AG09319 (cell line): ENCODE data around the gene NBEAL1.
"Not testable (repeated sequence)": the region's sequence is repeated elsewhere in the genome, so short reads cannot be mapped to it uniquely, and the experiment has no call there.

Experiments
- DNase-seq: peaks from one replicate; pipeline ENCODE4 v3.0.0-alpha.2; 2010; ENCODE audit warnings: low read depth; ENCODE audit errors: extremely low read depth
- CTCF ChIP-seq: IDR thresholded peaks from 2 replicates; pipeline ENCODE4 v1.5.1; 2011; ENCODE audit warnings: low read depth, mild to moderate bottlenecking, inconsistent platforms, low read length, moderate library complexity

The NBEAL1 gene

GRCh38 chr2:203175371-203175770, 160.7 kb downstream of the NBEAL1 start:
- DNase-seq = no peak
- TF ChIP-seq CTCF = no peak

GRCh38 chr2:203177361-203177760, 162.7 kb downstream of the NBEAL1 start:
- no peak for TF ChIP-seq CTCF
- DNase-seq = no peak

- no peak for DNase-seq
- no peak for TF ChIP-seq CTCF
These were observed 171.2 kb downstream of the NBEAL1 start for GRCh38 chr2:203185864-203186263.

GRCh38 chr2:203190547-203190946, 175.9 kb downstream of the NBEAL1 start:
- not testable (repeated sequence) for DNase-seq

- not testable (repeated sequence) for DNase-seq
These were observed 176.4 kb downstream of the NBEAL1 start for GRCh38 chr2:203191026-203191425.

- DNase-seq = no peak
- no peak for TF ChIP-seq CTCF
These were observed 177.3 kb downstream of the NBEAL1 start for GRCh38 chr2:203191961-203192360.

- DNase-seq = no peak
- no peak for TF ChIP-seq CTCF
These were observed 180.8 kb downstream of the NBEAL1 start for GRCh38 chr2:203195331-203196036.

GRCh38 chr2:203200866-203201265, 186.2 kb downstream of the NBEAL1 start:
- DNase-seq = no peak
- TF ChIP-seq CTCF = no peak
